GM18951 (cell line): ENCODE measurements around the gene CTSL.

Source experiments
- POLR2A ChIP-seq: IDR thresholded peaks from 4 replicates; pipeline ENCODE4 v1.6.1; 2011; ENCODE audit warnings: mild to moderate bottlenecking; ENCODE audit not compliant: insufficient read length, insufficient read depth; ENCODE audit errors: extremely low read depth
- in situ Hi-C: fragments of 300-500 bp; cut with MboI; formaldehyde crosslinking; loops from one replicate; pipeline ENCODE4 v1.12.0; 2022; ENCODE audit warnings: low sequenced_read_pairs, mixed read lengths, inconsistent platforms; ENCODE audit not compliant: unreplicated experiment

CTSL gene

GRCh38 chr9:87686520-87687090 is 39.3 kb upstream of the CTSL start:
- no peak for TF ChIP-seq POLR2A
- in situ Hi-C loops: no loop called here

DNA sequence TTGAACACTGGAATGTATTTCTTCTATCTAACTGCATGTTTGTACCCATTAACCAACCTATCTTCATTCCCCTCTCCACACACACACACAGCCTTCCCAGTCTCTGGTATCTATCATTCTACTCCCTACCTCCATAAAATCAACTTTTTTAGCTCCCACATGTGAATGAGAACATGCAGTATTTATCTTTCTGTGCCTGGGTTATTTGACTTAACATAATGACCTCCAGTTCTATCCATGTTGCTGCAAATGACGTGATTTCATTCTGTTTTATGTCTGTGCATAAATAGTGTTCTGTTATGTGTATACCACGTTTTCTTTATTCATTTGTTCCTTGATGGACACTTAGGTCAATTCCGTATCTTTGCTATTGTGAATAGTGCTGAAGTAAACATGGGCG is 38.7 kb upstream of the CTSL start:
- TF ChIP-seq POLR2A: no peak
- in situ Hi-C loops: no loop called here

DNA sequence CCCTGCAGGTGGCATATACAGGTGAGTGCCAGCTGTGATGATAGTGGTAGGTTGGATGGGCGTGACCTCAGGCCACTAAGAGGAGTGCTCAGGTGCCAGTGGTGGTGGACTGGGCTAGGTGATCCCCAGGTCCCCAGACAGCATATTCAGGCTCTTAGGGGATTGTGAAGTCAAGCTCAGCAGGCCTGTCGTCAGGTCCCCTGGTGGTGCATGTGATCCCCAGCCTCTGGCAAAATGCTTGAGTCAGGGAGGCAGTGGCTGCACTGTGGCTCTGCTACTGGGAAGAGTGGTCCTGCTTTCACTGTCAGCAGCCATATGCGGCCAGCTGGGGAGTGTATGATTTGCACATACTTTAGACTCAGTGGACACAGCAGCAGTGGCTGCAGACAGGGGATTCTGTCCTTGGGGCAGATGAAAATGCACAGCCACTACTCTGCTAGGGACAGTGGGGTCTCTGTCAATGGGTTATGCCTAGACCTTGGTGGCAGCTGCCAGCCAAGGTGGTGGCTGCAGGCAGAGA is 31.6 kb upstream of the CTSL start:
- no peak for TF ChIP-seq POLR2A
- in situ Hi-C loops: no loop called here

- no peak for TF ChIP-seq POLR2A
- in situ Hi-C loops: no loop called here
Measured at GRCh38 chr9:87695523-87695922, 30.4 kb upstream of the CTSL start.

- in situ Hi-C loops: no loop called here
Measured at GRCh38 chr9:87696641-87697040, 29.3 kb upstream of the CTSL start.

DNA sequence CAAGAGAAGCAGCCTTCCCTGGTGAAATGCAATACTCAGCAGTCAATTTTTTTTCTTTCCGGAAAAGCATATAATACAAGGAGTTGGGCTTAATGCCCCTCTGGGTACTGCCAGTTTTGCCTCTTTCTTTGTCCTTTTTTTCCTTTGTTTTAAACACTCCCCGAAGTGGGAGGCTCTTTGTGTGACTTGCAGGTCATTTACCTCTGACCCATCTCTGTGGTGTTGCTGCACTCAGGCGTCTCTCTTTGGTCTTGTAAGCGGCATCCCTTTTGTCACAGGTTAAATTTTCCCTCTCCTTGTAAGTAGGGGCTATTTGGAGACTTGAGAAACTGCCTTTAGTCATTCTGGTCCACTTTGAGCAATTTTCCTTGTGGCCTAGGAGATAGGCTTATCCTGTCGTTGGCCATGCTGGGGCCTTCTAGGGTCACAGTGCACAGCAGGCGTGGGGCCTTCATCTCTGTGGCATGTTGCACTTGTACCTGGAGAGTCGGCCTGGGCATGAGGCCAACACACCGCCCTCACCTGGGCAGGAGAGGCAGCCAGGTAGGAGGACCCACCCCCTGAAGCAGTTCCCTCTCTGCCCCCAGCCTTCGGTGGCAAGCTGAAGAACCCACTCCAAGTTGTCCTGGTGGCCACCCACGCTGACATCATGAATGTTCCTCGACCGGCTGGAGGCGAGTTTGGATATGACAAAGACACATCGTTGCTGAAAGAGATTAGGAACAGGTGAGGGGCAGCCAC is 27.7 kb upstream of the CTSL start:
- in situ Hi-C loops: no loop called here
- TF ChIP-seq POLR2A: no peak

More at GRCh38 chr9:87696641-87697040, 29.3 kb upstream of the CTSL start:
- no peak for TF ChIP-seq POLR2A

- no peak for TF ChIP-seq POLR2A
- in situ Hi-C loops: no loop called here
Measured at GRCh38 chr9:87699835-87700234, 26.1 kb upstream of the CTSL start.

DNA sequence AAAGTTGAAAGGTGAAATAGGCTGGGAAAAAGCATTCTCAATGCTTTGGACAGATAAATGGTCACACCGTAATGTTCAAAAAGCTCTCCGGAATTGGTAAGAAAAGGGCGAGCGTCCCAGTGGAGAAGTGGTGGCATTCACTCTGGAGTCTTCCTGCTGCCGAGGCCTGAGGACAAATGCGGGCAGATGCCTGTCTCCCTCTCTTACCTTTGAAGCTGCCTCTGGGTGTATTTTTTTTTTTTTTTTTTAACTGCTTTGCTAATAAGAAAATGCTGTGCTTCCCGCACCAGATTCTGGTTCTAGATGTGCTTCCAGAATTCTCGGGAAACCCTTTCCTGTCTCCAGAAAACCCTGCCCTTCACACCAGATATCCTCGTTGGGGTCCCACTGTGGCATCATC is 24.4 kb upstream of the CTSL start:
- in situ Hi-C loops: no loop called here
- TF ChIP-seq POLR2A: no peak

DNA sequence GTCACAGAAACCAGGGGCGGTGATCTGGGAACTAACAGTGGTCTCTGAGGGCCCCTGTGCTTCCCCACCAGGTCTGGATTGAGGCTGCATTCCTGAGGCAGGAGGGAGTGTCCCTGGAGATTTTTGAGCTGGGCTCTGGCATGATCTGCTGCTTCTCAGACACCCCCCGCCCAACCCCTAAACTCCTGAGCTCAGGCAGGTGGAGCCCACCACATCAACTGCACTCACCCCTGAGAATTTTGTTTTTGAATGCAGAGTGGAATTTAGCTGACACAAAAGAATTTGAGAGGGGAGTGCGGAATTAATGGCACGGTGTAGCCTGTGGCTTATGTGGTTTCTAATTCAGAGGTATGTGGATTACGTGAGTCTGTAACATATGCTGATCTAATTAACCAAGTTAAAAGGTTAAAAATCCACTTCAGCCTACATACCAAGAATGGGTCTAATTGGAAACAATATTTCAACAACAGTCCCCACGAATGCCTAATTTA is 23.9 kb upstream of the CTSL start:
- TF ChIP-seq POLR2A: no peak
- in situ Hi-C loops: no loop called here

GRCh38 chr9:87702921-87703320 is 23.0 kb upstream of the CTSL start:
- no peak for TF ChIP-seq POLR2A
- in situ Hi-C loops: no loop called here

DNA sequence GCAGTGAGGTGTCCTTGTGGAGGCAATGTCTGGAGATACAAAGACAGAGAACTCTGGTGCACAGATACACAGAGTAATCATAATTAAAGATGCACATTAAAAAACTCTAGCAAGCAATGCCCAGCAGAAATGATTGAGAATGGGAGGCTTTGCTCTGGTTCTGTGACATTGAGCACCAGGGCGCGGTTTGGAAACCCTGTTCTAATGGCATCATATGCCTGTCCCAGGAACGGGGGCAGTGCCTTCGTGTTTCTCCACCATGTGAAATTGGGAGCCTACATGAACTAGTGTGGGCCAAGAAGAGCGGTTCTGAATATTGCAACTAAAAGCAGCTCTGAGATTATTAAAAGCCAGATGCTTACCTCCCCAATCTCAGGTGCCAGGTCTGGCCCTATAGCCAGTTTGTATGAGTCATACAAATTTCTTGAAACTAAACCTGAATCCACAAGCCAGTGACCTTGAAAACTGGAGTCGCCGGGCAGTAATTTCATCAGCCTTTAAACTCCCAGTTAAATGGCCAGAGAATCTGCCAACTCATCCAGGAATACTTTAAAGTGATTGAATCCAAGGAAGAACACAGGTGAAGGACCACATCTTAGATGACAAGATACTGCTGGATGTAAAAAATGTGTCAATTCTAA is 22.2 kb upstream of the CTSL start:
- no peak for TF ChIP-seq POLR2A
- in situ Hi-C loops: no loop called here

GRCh38 chr9:87704342-87704741 is 21.6 kb upstream of the CTSL start:
- in situ Hi-C loops: no loop called here

GRCh38 chr9:87706066-87706739 is 19.7 kb upstream of the CTSL start:
- in situ Hi-C loops: no loop called here
- no peak for TF ChIP-seq POLR2A

More at GRCh38 chr9:87704342-87704741, 21.6 kb upstream of the CTSL start:
- TF ChIP-seq POLR2A: no peak
